Measurements from ENCODE around the gene UBR1.

- TF ChIP-seq CTCF (IDR thresholded peaks at IDR 0.05 in 4 of 5, conservative IDR thresholded peaks at IDR 0.05 in 1 of 5) (no peak), POLR2A (IDR thresholded peaks at IDR 0.05) (no peak)
Measured at GRCh38 chr15:42931702-42932486, 173.9 kb downstream of the UBR1 start.

Data from gastrocnemius medialis (tissue), 4 donors.